Breast epithelium (tissue), 3 donors: Measurements from ENCODE around the gene RPL22L1.

Source experiments
- POLR2A ChIP-seq: fragments of 450-650 bp; IDR thresholded peaks from one replicate; pipeline ENCODE4 v1.6.1; 2016; ENCODE audit warnings: antibody characterized with exemption, mild to moderate bottlenecking, moderate library complexity
- TF ChIP-seq, protein P1 (sequence below), 3 donors: fragments of 450-650 bp; IDR thresholded peaks; one replicate each; pipeline ENCODE4 v1.5.1; 2016 to 2017; ENCODE audit warnings: antibody characterized with exemption in 3 of 3, mild to moderate bottlenecking in 3 of 3, moderate library complexity in 3 of 3

GRCh38 chr3:170866499-170866898 lies 3.5 kb downstream of the RPL22L1 start:
- TF ChIP-seq, protein P1, sequence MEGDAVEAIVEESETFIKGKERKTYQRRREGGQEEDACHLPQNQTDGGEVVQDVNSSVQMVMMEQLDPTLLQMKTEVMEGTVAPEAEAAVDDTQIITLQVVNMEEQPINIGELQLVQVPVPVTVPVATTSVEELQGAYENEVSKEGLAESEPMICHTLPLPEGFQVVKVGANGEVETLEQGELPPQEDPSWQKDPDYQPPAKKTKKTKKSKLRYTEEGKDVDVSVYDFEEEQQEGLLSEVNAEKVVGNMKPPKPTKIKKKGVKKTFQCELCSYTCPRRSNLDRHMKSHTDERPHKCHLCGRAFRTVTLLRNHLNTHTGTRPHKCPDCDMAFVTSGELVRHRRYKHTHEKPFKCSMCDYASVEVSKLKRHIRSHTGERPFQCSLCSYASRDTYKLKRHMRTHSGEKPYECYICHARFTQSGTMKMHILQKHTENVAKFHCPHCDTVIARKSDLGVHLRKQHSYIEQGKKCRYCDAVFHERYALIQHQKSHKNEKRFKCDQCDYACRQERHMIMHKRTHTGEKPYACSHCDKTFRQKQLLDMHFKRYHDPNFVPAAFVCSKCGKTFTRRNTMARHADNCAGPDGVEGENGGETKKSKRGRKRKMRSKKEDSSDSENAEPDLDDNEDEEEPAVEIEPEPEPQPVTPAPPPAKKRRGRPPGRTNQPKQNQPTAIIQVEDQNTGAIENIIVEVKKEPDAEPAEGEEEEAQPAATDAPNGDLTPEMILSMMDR (IDR thresholded peaks at IDR 0.05) = no peak
- no peak for TF ChIP-seq POLR2A
